ENCODE data around the gene ARMC7.

Gene ARMC7

DNA sequence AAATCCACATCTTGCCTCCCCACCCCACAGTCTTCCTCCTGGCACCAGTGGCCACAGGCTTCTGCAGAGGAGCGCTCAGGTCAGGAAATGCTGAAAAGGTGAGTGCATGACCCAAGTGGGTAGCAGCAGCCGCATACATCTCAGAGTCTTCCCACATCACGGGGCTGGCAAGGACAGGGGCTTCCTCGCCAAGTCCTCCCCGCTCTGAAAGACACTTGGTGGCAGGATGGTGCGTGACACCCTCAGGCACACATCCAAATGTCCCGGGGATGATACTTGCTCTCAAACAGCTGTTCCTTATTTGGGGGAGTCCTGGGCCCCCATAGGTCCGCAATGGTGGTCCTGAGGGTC lies 30.8 kb upstream of the ARMC7 start:
- H3K4me3 ChIP-seq (ENCODE audit: low read depth, low read length), result no peak overlapping the region

DNA sequence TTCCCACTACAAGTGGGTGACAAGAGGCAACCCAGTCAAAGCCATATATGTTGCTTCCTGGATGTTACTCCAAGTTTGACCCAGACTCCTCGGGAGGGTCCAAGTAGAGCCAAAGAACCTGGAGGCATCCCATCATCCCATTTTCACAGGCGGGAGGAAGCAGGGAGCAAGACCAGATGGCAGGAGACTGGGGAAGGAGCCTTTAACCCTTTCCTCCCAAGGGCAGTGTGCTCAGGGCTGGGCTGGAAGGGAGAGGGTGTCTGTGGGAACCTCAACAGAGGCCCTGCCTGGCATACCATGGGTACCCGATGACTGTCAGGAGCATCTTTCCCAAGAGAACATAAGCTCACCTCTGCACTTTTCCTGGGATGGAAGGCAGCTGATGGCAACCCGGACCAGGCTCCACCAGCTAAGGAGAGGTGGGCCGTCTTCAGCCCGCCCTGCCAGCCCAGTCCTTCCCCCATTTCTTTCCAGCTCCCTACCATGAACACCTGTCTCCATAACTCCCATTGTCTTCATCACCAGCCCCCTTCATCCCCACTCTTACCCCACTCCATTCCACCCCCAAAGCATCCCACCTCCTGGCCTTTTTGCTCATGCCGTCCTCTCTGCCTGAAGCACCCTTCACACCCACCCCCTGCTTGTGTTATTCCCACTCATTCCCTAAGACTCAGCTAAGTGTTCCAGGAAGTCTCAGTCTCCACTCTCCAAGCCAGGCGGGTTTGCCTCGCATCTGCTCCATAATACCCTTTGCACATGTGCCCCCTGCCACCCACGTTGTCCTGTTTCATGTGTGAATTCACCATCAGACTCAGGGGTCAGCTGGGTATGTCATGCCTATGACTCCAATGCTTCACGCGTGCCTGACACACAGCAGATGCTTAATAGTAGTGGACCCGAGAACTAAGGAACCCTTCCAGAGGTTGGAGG lies 27.9 kb upstream of the ARMC7 start:
- TF ChIP-seq, protein P1, sequence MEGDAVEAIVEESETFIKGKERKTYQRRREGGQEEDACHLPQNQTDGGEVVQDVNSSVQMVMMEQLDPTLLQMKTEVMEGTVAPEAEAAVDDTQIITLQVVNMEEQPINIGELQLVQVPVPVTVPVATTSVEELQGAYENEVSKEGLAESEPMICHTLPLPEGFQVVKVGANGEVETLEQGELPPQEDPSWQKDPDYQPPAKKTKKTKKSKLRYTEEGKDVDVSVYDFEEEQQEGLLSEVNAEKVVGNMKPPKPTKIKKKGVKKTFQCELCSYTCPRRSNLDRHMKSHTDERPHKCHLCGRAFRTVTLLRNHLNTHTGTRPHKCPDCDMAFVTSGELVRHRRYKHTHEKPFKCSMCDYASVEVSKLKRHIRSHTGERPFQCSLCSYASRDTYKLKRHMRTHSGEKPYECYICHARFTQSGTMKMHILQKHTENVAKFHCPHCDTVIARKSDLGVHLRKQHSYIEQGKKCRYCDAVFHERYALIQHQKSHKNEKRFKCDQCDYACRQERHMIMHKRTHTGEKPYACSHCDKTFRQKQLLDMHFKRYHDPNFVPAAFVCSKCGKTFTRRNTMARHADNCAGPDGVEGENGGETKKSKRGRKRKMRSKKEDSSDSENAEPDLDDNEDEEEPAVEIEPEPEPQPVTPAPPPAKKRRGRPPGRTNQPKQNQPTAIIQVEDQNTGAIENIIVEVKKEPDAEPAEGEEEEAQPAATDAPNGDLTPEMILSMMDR (IDR thresholded peaks at IDR 0.05; ENCODE audit: low read depth, low read length), result no peak
- no peak overlapping the region for H3K4me3 ChIP-seq (ENCODE audit: low read depth, low read length)

More for the DNA sequence above, 30.8 kb upstream of the ARMC7 start:
- TF ChIP-seq, protein P1 (IDR thresholded peaks at IDR 0.05; ENCODE audit: low read depth, low read length), result no peak

DNA sequence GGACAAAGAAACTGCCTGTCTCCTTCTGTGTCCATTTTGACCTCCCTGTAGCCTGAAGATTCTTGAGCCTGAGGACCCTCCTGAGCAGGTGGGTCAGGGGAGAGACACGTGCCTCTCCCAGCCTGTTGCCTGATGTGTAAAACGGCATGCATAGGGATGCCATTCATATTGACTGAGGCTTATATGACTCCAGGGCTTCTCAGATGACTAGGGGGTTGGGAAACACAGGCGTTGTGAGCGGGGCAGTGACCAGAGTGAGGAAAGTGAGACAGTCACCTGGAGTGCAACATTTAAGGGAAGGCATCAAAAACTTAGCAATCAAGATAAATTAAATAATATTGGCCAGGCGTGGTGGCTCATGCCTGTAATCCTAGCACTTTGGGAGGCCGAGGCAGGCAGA lies 27.1 kb upstream of the ARMC7 start:
- TF ChIP-seq, protein P1 (IDR thresholded peaks at IDR 0.05; ENCODE audit: low read depth, low read length), result no peak
- H3K4me3 ChIP-seq (ENCODE audit: low read depth, low read length), result no peak overlapping the region

GRCh38 chr17:75084039-75084660 lies 25.6 kb upstream of the ARMC7 start:
- H3K4me3 ChIP-seq (ENCODE audit: low read depth, low read length), result no peak overlapping the region
- TF ChIP-seq, protein P1 (IDR thresholded peaks at IDR 0.05; ENCODE audit: low read depth, low read length), result no peak

DNA sequence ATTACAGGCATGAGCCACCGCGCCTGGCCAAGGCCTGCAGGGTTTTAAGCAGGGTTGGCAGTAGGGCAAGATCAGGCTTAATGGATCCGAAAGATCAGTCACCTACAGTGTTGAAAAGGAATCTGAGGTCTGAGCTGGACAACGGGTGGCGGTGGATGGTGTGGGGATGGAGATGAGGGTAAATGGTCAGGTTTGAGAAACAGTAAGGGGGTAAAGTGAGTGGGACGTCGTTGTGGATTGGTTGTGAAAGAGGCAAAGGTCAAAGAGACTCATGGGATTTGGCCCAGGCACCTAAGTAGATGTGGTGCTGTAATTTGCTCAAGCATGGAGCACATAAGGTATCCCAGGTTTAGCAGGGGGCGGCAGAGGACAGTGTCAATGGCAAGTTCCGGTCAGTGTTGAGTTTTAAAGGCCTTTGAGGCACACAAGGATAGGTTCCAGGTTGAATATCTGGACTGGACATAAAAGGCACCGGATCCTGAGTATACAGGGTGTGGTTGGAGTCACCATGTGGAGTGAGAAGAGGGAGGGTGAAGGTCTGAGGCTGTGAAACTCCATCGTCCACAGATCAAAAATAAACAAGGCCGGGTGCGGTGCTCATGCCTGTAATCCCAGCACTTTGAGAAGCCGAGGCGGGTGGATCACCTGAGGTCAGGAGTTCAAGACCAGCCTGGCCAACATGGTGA lies 23.1 kb upstream of the ARMC7 start:
- TF ChIP-seq, protein P1 (IDR thresholded peaks at IDR 0.05; ENCODE audit: low read depth, low read length), result no peak
- no peak overlapping the region for H3K4me3 ChIP-seq (ENCODE audit: low read depth, low read length)

- TF ChIP-seq, protein P1 (IDR thresholded peaks at IDR 0.05; ENCODE audit: low read depth, low read length), result no peak
- H3K4me3 ChIP-seq (ENCODE audit: low read depth, low read length), result peak overlapping the region; percentile 54
Measured at GRCh38 chr17:75087182-75087557, 22.6 kb upstream of the ARMC7 start.

Data from WI38 (cell line).